Aorta (tissue), 5 donors: ENCODE measurements around the gene SUV39H2. TPM values are rescaled to one million over a fixed set of nuclear protein-coding genes. Genes with fewer than 3 reads are reported as not detected.

Experiments
- ATAC-seq: fragments of 200-7000 bp; cut with Tn5 transposase; one replicate; pipeline ENCODE4 v1.9.1; 2022; ENCODE audit warnings: moderate library complexity; ENCODE audit not compliant: low FRiP score
- DNase-seq, 2 donors: peaks; one replicate each; pipeline ENCODE4 v3.0.0-alpha.2; 2020
- H3K27ac ChIP-seq, 2 donors: one replicate each; pipeline ENCODE4 v1.5.1; 2013; ENCODE audit warnings: low read length in 2 of 2, mild to moderate bottlenecking in 2 of 2, moderate library complexity in 2 of 2, control low read depth in 1 of 2, inconsistent platforms in 1 of 2, low read depth in 1 of 2
- H3K27me3 ChIP-seq, 2 donors: one replicate each; pipeline ENCODE4 v1.6.1; 2013; ENCODE audit warnings: control low read depth in 1 of 2, low read length in 1 of 2, mild to moderate bottlenecking in 1 of 2, moderate library complexity in 1 of 2; ENCODE audit not compliant: insufficient read depth in 2 of 2, control insufficient read depth in 1 of 2
- H3K36me3 ChIP-seq, 2 donors: one replicate each; pipeline ENCODE4 v1.6.1; 2013; ENCODE audit warnings: control low read depth in 1 of 2, low read length in 1 of 2, mild to moderate bottlenecking in 1 of 2; ENCODE audit not compliant: insufficient read depth in 2 of 2, control insufficient read depth in 1 of 2
- H3K4me1 ChIP-seq, 2 donors: one replicate each; pipeline ENCODE4 v1.6.1; 2013; ENCODE audit warnings: low read length in 2 of 2, control low read depth in 1 of 2, mild to moderate bottlenecking in 1 of 2, moderate library complexity in 1 of 2; ENCODE audit not compliant: insufficient read depth in 2 of 2, control insufficient read depth in 1 of 2
- H3K4me3 ChIP-seq, 2 donors: one replicate each; pipeline ENCODE4 v1.5.1; 2013; ENCODE audit warnings: low read length in 2 of 2, control low read depth in 1 of 2, mild to moderate bottlenecking in 1 of 2
- H3K9me3 ChIP-seq: one replicate; pipeline ENCODE4 v1.6.1; 2013; ENCODE audit warnings: mild to moderate bottlenecking, low read length; ENCODE audit not compliant: control insufficient read depth
- WGBS, 2 donors: extraction: QIAGEN DNeasy Blood & Tissue Kit; methylation state at CpG; one replicate each; pipeline ENCODE4 v1.1.7; 2013; 5-methylcytosine and 5-hydroxymethylcytosine counted together
- intact Hi-C, 2 donors: fragments of 100-400 bp; cut with DNase I; formaldehyde crosslinking; loops; one replicate each; pipeline versions ENCODE4 v1.14.2 to v1.15.0; 2022
- polyA plus RNA-seq, 2 donors: library from polyadenylated mRNA; stranded (reverse); fragments of 200-250 nt; gene quantifications; one replicate each; pipeline ENCODE4 v1.2.3, GENCODE V29; 2013
- total RNA-seq, 2 donors: library from RNA; stranded (reverse); fragmentation: NEBNext Ultra II Directional; extraction: Animal tissue kit (Norgen Biotek cat#: 25700); gene quantifications; one replicate each; pipeline ENCODE4 v1.2.1, GENCODE V29; 2021
- donor health status: healthy with polysubstance abuse.
- donor health status: Bipolar disorder and iron deficiency.
- donor health status: DM: no; HTN: no; CAD: no.
- donor health status: DM: no; HTN: no; CAD: no.
- donor health status: DM: yes; HTN: yes; CAD: no.

The SUV39H2 gene
- total and polyA plus RNA-seq, 4 donors, result 1.1 to 8.0 (median 4.1) TPM

- intact Hi-C loops, result no loop called here
- Histone ChIP-seq H3K27ac (no peak overlapping the region), H3K36me3 (peaks cover 2 to 11% of the 10 kb centered on the region in 2 donors), H3K27me3 (no peaks in the 10 kb centered on the region), H3K4me1 (no peaks in the 10 kb centered on the region), H3K9me3 (no peaks in the 10 kb centered on the region), H3K4me3 (no peak overlapping the region)
- WGBS, 2 donors, result 97 to 98% methylated on average over 4 of the region's 4 CpGs
- no peak for DNase-seq
- ATAC-seq, result no peak
Observed at GRCh38 chr10:14910953-14911352, 32.3 kb downstream of the SUV39H2 start.

GRCh38 chr10:14911801-14912200 lies 33.1 kb downstream of the SUV39H2 start:
- Histone ChIP-seq H3K27me3 (no peaks in the 10 kb centered on the region), H3K4me3 (no peak overlapping the region), H3K4me1 (no peaks in the 10 kb centered on the region), H3K27ac (no peak overlapping the region), H3K9me3 (no peaks in the 10 kb centered on the region), H3K36me3 (peaks cover 2 to 11% of the 10 kb centered on the region in 2 donors)
- DNase-seq (no peak), ATAC-seq (no peak)
- intact Hi-C loops, result no loop called here
- WGBS, 2 donors, result 81 to 98% methylated on average over 3 of the region's 3 CpGs

GRCh38 chr10:14916600-14916999 lies 37.9 kb downstream of the SUV39H2 start:
- Histone ChIP-seq H3K27ac (no peak overlapping the region), H3K27me3 (no peaks in the 10 kb centered on the region), H3K9me3 (no peaks in the 10 kb centered on the region), H3K36me3 (peaks cover 5 to 18% of the 10 kb centered on the region in 2 donors), H3K4me3 (no peak overlapping the region), H3K4me1 (no peaks in the 10 kb centered on the region)
- intact Hi-C loops, result no loop called here
- DNase-seq (no peak), ATAC-seq (no peak)
- WGBS, 2 donors, result 99 to 100% methylated on average over 2 of the region's 2 CpGs

GRCh38 chr10:14917827-14918226 lies 39.2 kb downstream of the SUV39H2 start:
- no peak overlapping the region for H3K27ac ChIP-seq
- H3K9me3 ChIP-seq, result no peaks in the 10 kb centered on the region
- no peaks in the 10 kb centered on the region for H3K27me3 ChIP-seq
- H3K36me3 ChIP-seq, result peaks cover 8 to 17% of the 10 kb centered on the region in 2 donors
- no peak overlapping the region for H3K4me3 ChIP-seq
- 96 to 98% methylated on average over 3 of the region's 3 CpGs for WGBS, 2 donors
- no peak for ATAC-seq
- intact Hi-C loops, result no loop called here
- H3K4me1 ChIP-seq, result no peaks in the 10 kb centered on the region
- DNase-seq, result no peak

GRCh38 chr10:14918964-14919363 lies 40.3 kb downstream of the SUV39H2 start:
- Histone ChIP-seq H3K9me3 (no peaks in the 10 kb centered on the region), H3K4me3 (no peak overlapping the region), H3K27me3 (no peaks in the 10 kb centered on the region), H3K27ac (no peak overlapping the region), H3K36me3 (peaks cover 8 to 21% of the 10 kb centered on the region in 2 donors), H3K4me1 (no peaks in the 10 kb centered on the region)
- intact Hi-C loops, result no loop called here
- ATAC-seq (no peak), DNase-seq (no peak)
- 89 to 90% methylated on average over 3 of the region's 3 CpGs for WGBS, 2 donors

- Histone ChIP-seq H3K36me3 (peaks cover 7 to 11% of the 10 kb centered on the region in 2 donors), H3K27ac (no peak overlapping the region), H3K9me3 (no peaks in the 10 kb centered on the region), H3K4me3 (no peak overlapping the region), H3K4me1 (no peaks in the 10 kb centered on the region), H3K27me3 (no peaks in the 10 kb centered on the region)
- 95 to 96% methylated on average over 7 of the region's 7 CpGs for WGBS, 2 donors
- ATAC-seq (no peak), DNase-seq (no peak)
- intact Hi-C loops, result no loop called here
Observed at GRCh38 chr10:14924013-14924412, 45.3 kb downstream of the SUV39H2 start.

- Histone ChIP-seq H3K36me3 (peaks cover 6 to 9% of the 10 kb centered on the region in 2 donors), H3K9me3 (no peaks in the 10 kb centered on the region), H3K4me3 (no peak overlapping the region), H3K27ac (no peak overlapping the region), H3K4me1 (no peaks in the 10 kb centered on the region), H3K27me3 (no peaks in the 10 kb centered on the region)
- ATAC-seq, result no peak
- intact Hi-C loops, result no loop called here
- 97 to 98% methylated on average over 2 of the region's 2 CpGs for WGBS, 2 donors
- DNase-seq, result no peak
Observed at GRCh38 chr10:14925268-14925667, 46.6 kb downstream of the SUV39H2 start.

- no peak overlapping the region for H3K4me3 ChIP-seq
- no peaks in the 10 kb centered on the region for H3K27me3 ChIP-seq
- intact Hi-C loops, result no loop called here
- H3K27ac ChIP-seq, result no peak overlapping the region
- DNase-seq (no peak), ATAC-seq (no peak)
- H3K4me1 ChIP-seq, result no peaks in the 10 kb centered on the region
- peaks cover 6 to 9% of the 10 kb centered on the region in 2 donors for H3K36me3 ChIP-seq
- no peaks in the 10 kb centered on the region for H3K9me3 ChIP-seq
- 93 to 94% methylated on average over 8 of the region's 8 CpGs for WGBS, 2 donors
Observed at GRCh38 chr10:14926061-14926470, 47.4 kb downstream of the SUV39H2 start.

GRCh38 chr10:14926722-14927416 lies 48.2 kb downstream of the SUV39H2 start:
- no peak for ATAC-seq
- Histone ChIP-seq H3K4me3 (no peak overlapping the region), H3K36me3 (peaks cover 5% of the 10 kb centered on the region in 2 donors), H3K9me3 (no peaks in the 10 kb centered on the region), H3K27me3 (no peaks in the 10 kb centered on the region), H3K4me1 (no peaks in the 10 kb centered on the region), H3K27ac (no peak overlapping the region)
- WGBS, 2 donors, result 92 to 94% methylated on average over 13 of the region's 13 CpGs
- no peak for DNase-seq
- intact Hi-C loops, result no loop called here
